Liver (tissue), 9 donors: ENCODE results near the gene PCDHA13. TPM values are rescaled to one million over a fixed set of nuclear protein-coding genes. Genes with fewer than 3 reads are reported as not detected.

Experiments used
- DNase-seq: peaks from one replicate; pipeline ENCODE4 v3.0.0-alpha.2; 2017; ENCODE audit warnings: low spot score
- H3K27ac ChIP-seq, 2 donors: one replicate each; pipeline ENCODE4 v1.7.0; 2013; ENCODE audit warnings: inconsistent platforms in 2 of 2, low read length in 2 of 2, control low read depth in 1 of 2, low read depth in 1 of 2, mild to moderate bottlenecking in 1 of 2
- H3K27me3 ChIP-seq, 4 donors: one replicate each; pipeline versions ENCODE4 v1.6.1 to v1.7.0; 2013; ENCODE audit warnings: low read length in 3 of 4, inconsistent platforms in 1 of 4, mild to moderate bottlenecking in 1 of 4, moderate library complexity in 1 of 4; ENCODE audit not compliant: control insufficient read depth in 4 of 4, insufficient read depth in 4 of 4
- H3K36me3 ChIP-seq, 4 donors: one replicate each; pipeline versions ENCODE4 v1.6.1 to v1.7.0; 2013; ENCODE audit warnings: low read length in 3 of 4, mild to moderate bottlenecking in 3 of 4, low read depth in 1 of 4, moderate library complexity in 1 of 4; ENCODE audit not compliant: control insufficient read depth in 4 of 4, insufficient read depth in 3 of 4
- H3K4me1 ChIP-seq, 4 donors: one replicate each; pipeline versions ENCODE4 v1.6.1 to v1.7.0; 2013; ENCODE audit warnings: low read length in 3 of 4, mild to moderate bottlenecking in 3 of 4, moderate library complexity in 1 of 4; ENCODE audit not compliant: control insufficient read depth in 4 of 4, insufficient read depth in 4 of 4
- H3K4me3 ChIP-seq, 3 donors: one replicate each; pipeline versions ENCODE4 v1.6.1 to v1.7.0; 2013; ENCODE audit warnings: low read length in 3 of 3, control low read depth in 1 of 3, low read depth in 1 of 3, mild to moderate bottlenecking in 1 of 3
- H3K9ac ChIP-seq, 2 donors: one replicate each; pipeline ENCODE4 v1.7.0; 2013; ENCODE audit warnings: low read length in 2 of 2, mild to moderate bottlenecking in 2 of 2, moderate library complexity in 2 of 2, control low read depth in 1 of 2, low read depth in 1 of 2
- H3K9me3 ChIP-seq, 4 donors: one replicate each; pipeline versions ENCODE4 v1.6.1 to v1.7.0; 2013; ENCODE audit warnings: low read length in 3 of 4; ENCODE audit not compliant: control insufficient read depth in 4 of 4
- ATF3 ChIP-seq: IDR thresholded peaks from 2 replicates; pipeline ENCODE4 v1.6.1; 2016; ENCODE audit warnings: antibody characterized with exemption
- CTCF ChIP-seq: fragments of 150-350 bp; IDR thresholded peaks from 2 replicates; pipeline ENCODE4 v1.5.1; 2017; ENCODE audit warnings: improper control_type of control experiment, low read depth, low read length; ENCODE audit not compliant: missing input control
- EGR1 ChIP-seq, 2 donors: IDR thresholded peaks; 2 replicates each; pipeline ENCODE4 v1.6.1; 2016 to 2018; ENCODE audit warnings: antibody characterized with exemption in 2 of 2, low read depth in 2 of 2
- FOXA1 ChIP-seq: IDR thresholded peaks from 2 replicates; pipeline ENCODE4 v1.6.1; 2016; ENCODE audit warnings: antibody characterized with exemption
- FOXA2 ChIP-seq: IDR thresholded peaks from 2 replicates; pipeline ENCODE4 v1.6.1; 2016; ENCODE audit warnings: antibody characterized with exemption
- GABPA ChIP-seq, 2 donors: IDR thresholded peaks in 1 of 2; conservative IDR thresholded peaks in 1 of 2; 2 replicates each; pipeline ENCODE4 v1.6.1; 2016; ENCODE audit warnings: antibody characterized with exemption in 2 of 2, mild to moderate bottlenecking in 1 of 2, moderate library complexity in 1 of 2
- HNF4A ChIP-seq, 2 donors: conservative IDR thresholded peaks; 2 replicates each; pipeline ENCODE4 v1.6.1; 2016; ENCODE audit warnings: antibody characterized with exemption in 2 of 2, mild to moderate bottlenecking in 2 of 2
- HNF4G ChIP-seq: IDR thresholded peaks from 2 replicates; pipeline ENCODE4 v1.6.1; 2016; ENCODE audit warnings: antibody characterized with exemption
- JUND ChIP-seq, 2 donors: IDR thresholded peaks; 2 replicates each; pipeline ENCODE4 v1.6.1; 2016; ENCODE audit warnings: antibody characterized with exemption in 2 of 2
- MAX ChIP-seq: IDR thresholded peaks from 2 replicates; pipeline ENCODE4 v1.6.1; 2016; ENCODE audit warnings: antibody characterized with exemption
- NR2F2 ChIP-seq: IDR thresholded peaks from 2 replicates; pipeline ENCODE4 v1.6.1; 2016; ENCODE audit warnings: antibody characterized with exemption
- RAD21 ChIP-seq, 2 donors: IDR thresholded peaks; 2 replicates each; pipeline ENCODE4 v1.6.1; 2016; ENCODE audit warnings: antibody characterized with exemption in 2 of 2, mild to moderate bottlenecking in 2 of 2
- REST ChIP-seq: IDR thresholded peaks from 2 replicates; pipeline ENCODE4 v1.6.1; 2016; ENCODE audit warnings: antibody characterized with exemption, mild to moderate bottlenecking
- RXRA ChIP-seq, 2 donors: IDR thresholded peaks; 2 replicates each; pipeline ENCODE4 v1.6.1; 2017 to 2018; ENCODE audit warnings: antibody characterized with exemption in 2 of 2, mild to moderate bottlenecking in 1 of 2
- SP1 ChIP-seq: IDR thresholded peaks from 2 replicates; pipeline ENCODE4 v1.6.1; 2018; ENCODE audit warnings: antibody characterized with exemption, mild to moderate bottlenecking
- TAF1 ChIP-seq: conservative IDR thresholded peaks from 2 replicates; pipeline ENCODE4 v1.6.1; 2016; ENCODE audit warnings: antibody characterized with exemption, mild to moderate bottlenecking
- YY1 ChIP-seq: IDR thresholded peaks from 2 replicates; pipeline ENCODE4 v1.6.1; 2016; ENCODE audit warnings: antibody characterized with exemption, mild to moderate bottlenecking
- ZBTB33 ChIP-seq: IDR thresholded peaks from 2 replicates; pipeline ENCODE4 v1.6.1; 2016; ENCODE audit warnings: antibody characterized with exemption
- WGBS: extraction: QIAGEN DNeasy Blood & Tissue Kit; methylation state at CpG from one replicate; pipeline ENCODE4 v1.1.7; 2013; 5-methylcytosine and 5-hydroxymethylcytosine counted together
- polyA plus RNA-seq, 2 donors: library from polyadenylated mRNA; stranded (reverse) in 1 of 2; unstranded in 1 of 2; fragments of 200-250 nt in 1 of 2; fragments of >200 nt in 1 of 2; fragmentation: Nextera tagmentation in 1 of 2; extraction: Ambion mirVana in 1 of 2; gene quantifications; one replicate each; pipeline versions ENCODE4 v1.2.1 to v1.2.3, GENCODE V29; 2013 to 2015
- total RNA-seq, 2 donors: library from RNA; depleted of rRNA; stranded (reverse); fragments of >200 nt; gene quantifications; one replicate each; pipeline ENCODE4 v1.2.3, GENCODE V29; 2014
- donor health status: healthy.
- donor health status: healthy.
- donor health status: healthy.
- donor health status: healthy.
- donor health status: healthy.

Gene PCDHA13
- total and polyA plus RNA-seq, 4 donors, result 0.03 to 0.17 (median 0.07) TPM; not detected in 1

GRCh38 chr5:140857987-140858240, 24.0 kb upstream of the PCDHA13 start:
- Histone ChIP-seq H3K4me3 (peak overlapping the region in 2 of 3 donors; percentile 18 to 30), H3K36me3 (peaks cover 0 to 4% (median 0%) of the 10 kb centered on the region in 4 donors), H3K4me1 (no peaks in the 10 kb centered on the region), H3K9ac (no peak overlapping the region), H3K27me3 (peaks cover 0 to 12% (median 4%) of the 10 kb centered on the region in 4 donors), H3K27ac (no peak overlapping the region), H3K9me3 (peaks cover 23 to 37% (median 35%) of the 10 kb centered on the region in 4 donors)
- TF ChIP-seq HNF4A (conservative IDR thresholded peaks at IDR 0.05) (no peak), MAX (no peak), FOXA1 (no peak), REST (no peak), TAF1 (no peak), HNF4G (no peak), ATF3 (no peak), RXRA (IDR thresholded peaks at IDR 0.05) (no peak), NR2F2 (no peak), FOXA2 (no peak), CTCF (no peak), JUND (IDR thresholded peaks at IDR 0.05) (no peak), RAD21 (IDR thresholded peaks at IDR 0.05) (no peak), GABPA (IDR thresholded peaks at IDR 0.05 in 1 of 2, conservative IDR thresholded peaks at IDR 0.05 in 1 of 2) (no peak), YY1 (no peak), EGR1 (IDR thresholded peaks at IDR 0.05; ENCODE audit: low read depth in 2 of 2) (no peak), SP1 (no peak), ZBTB33 (no peak)
- WGBS, result 63% methylated on average over 22 of the region's 22 CpGs
- DNase-seq, result no peak
